Measurements from ENCODE around the gene B3GALT4. TPM values are rescaled to one million over a fixed set of nuclear protein-coding genes. Genes with fewer than 3 reads are reported as not detected.
A peak's percentile ranks its signal among the peaks of the same experiment; 100 is the strongest.

Gene B3GALT4
- total and polyA plus RNA-seq, 11 donors, result 7.3 to 13.8 (median 9.0) TPM

DNA sequence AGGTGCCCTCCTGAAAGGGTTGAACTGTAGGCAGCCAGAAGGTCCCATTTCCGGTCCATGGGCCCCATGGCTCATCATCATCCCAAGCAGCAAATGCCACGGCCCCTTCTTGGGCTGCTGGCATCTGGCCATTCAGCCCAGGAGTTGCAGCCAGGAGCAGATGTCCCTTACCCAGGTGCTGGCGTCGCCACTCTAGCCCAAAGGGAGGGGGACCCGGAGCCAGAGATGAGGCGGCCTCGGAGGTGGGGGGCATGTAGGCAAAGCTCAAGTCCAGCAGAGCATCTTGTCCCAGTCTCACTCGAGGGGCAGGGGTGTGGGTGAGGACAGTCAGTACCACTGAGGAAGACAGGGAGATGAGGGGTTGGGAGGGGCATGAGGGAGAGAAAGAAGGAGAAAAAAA, 28.1 kb downstream of the B3GALT4 start:
- H3K27ac ChIP-seq, result no peak overlapping the region
- peaks cover 0 to 61% (median 14%) of the 10 kb centered on the region in 12 donors for H3K4me1 ChIP-seq
- no peaks in the 10 kb centered on the region for H3K27me3 ChIP-seq
- H3K4me3 ChIP-seq, result no peak overlapping the region
- ATAC-seq (peak in 1 of 4 donors; percentile 9), DNase-seq (no peak)
- intact Hi-C loops (cut with DNase I), result no loop called here
- TF ChIP-seq, protein P1, sequence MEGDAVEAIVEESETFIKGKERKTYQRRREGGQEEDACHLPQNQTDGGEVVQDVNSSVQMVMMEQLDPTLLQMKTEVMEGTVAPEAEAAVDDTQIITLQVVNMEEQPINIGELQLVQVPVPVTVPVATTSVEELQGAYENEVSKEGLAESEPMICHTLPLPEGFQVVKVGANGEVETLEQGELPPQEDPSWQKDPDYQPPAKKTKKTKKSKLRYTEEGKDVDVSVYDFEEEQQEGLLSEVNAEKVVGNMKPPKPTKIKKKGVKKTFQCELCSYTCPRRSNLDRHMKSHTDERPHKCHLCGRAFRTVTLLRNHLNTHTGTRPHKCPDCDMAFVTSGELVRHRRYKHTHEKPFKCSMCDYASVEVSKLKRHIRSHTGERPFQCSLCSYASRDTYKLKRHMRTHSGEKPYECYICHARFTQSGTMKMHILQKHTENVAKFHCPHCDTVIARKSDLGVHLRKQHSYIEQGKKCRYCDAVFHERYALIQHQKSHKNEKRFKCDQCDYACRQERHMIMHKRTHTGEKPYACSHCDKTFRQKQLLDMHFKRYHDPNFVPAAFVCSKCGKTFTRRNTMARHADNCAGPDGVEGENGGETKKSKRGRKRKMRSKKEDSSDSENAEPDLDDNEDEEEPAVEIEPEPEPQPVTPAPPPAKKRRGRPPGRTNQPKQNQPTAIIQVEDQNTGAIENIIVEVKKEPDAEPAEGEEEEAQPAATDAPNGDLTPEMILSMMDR (IDR thresholded peaks at IDR 0.05), result no peak
- no peak for TF ChIP-seq POLR2A (IDR thresholded peaks at IDR 0.05)
- WGBS, 4 donors, result 80 to 86% (median 83%) methylated on average over 8 of the region's 8 CpGs
- no peaks in the 10 kb centered on the region for H3K9me3 ChIP-seq
- H3K36me3 ChIP-seq, result peaks cover 0 to 93% (median 71%) of the 10 kb centered on the region in 9 donors

GRCh38 chr6:33306356-33306755, 29.4 kb downstream of the B3GALT4 start:
- peaks cover 0 to 96% (median 80%) of the 10 kb centered on the region in 9 donors for H3K36me3 ChIP-seq
- 84 to 90% (median 88%) methylated on average over 4 of the region's 4 CpGs for WGBS, 4 donors

GRCh38 chr6:33312361-33313104, 35.6 kb downstream of the B3GALT4 start:
- peak overlapping the region; percentile 85 to 99 (median 97) for H3K27ac ChIP-seq
- ATAC-seq, result peak in 2 of 4 donors; percentile 14 to 19

More at GRCh38 chr6:33306356-33306755, 29.4 kb downstream of the B3GALT4 start:
- ATAC-seq (no peak), DNase-seq (no peak)
- Histone ChIP-seq H3K27me3 (no peaks in the 10 kb centered on the region), H3K4me1 (peaks cover 0 to 59% (median 6%) of the 10 kb centered on the region in 12 donors), H3K27ac (no peak overlapping the region), H3K9me3 (no peaks in the 10 kb centered on the region), H3K4me3 (no peak overlapping the region)
- no peak for TF ChIP-seq POLR2A (IDR thresholded peaks at IDR 0.05)
- TF ChIP-seq, protein P1 (IDR thresholded peaks at IDR 0.05), result no peak
- intact Hi-C loops (cut with DNase I), result no loop called here

More at GRCh38 chr6:33312361-33313104, 35.6 kb downstream of the B3GALT4 start:
- DNase-seq, result peak in 4 of 5 donors; percentile 60 to 66 (median 64)
- 6 to 9% (median 7%) methylated on average over 24 to 29 of the region's 29 CpGs for WGBS, 4 donors
- H3K27me3 ChIP-seq, result no peaks in the 10 kb centered on the region
- H3K36me3 ChIP-seq, result peaks cover 0 to 45% (median 36%) of the 10 kb centered on the region in 9 donors
- no peaks in the 10 kb centered on the region for H3K9me3 ChIP-seq
- H3K4me3 ChIP-seq, result peak overlapping the region; percentile 64 to 99 (median 93)
- H3K4me1 ChIP-seq, result peaks cover 0 to 66% (median 33%) of the 10 kb centered on the region in 12 donors
- intact Hi-C loops (cut with DNase I), result loop anchor here in 1 of 10 donors (2.0 to 5.0 kb wide), 2 partner anchors 14 to 35 kb away; partner anchors contain the start of genes B3GALT4 and RGL2
- TF ChIP-seq, protein P1 (IDR thresholded peaks at IDR 0.05), result no peak
- no peak for TF ChIP-seq POLR2A (IDR thresholded peaks at IDR 0.05)
